Measurements from ENCODE around the gene ARHGAP15.
A peak's percentile ranks its signal among the peaks of the same experiment; 100 is the strongest.

The ARHGAP15 gene

DNA sequence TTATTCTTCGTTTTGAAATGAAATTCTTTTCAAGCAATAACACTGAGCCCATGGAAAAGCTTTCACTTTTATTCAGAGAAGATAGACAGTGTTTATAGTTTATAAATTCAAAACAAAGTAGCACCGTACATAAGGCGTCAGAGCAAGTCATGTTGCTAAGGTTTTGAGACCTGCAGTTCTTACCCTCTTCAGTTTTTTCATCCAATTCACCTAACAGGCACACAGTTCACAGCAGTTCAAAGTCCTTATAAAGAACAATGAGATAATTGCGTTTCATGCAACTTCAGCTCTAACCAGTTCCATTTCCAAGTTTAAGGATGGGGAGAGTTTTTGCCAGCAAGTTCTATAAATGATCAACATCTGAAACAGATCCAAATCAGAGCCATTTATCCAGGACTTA is 96.7 kb downstream of the ARHGAP15 start:
- DNase-seq (ENCODE audit: low read depth in 3 of 3): no peak

DNA sequence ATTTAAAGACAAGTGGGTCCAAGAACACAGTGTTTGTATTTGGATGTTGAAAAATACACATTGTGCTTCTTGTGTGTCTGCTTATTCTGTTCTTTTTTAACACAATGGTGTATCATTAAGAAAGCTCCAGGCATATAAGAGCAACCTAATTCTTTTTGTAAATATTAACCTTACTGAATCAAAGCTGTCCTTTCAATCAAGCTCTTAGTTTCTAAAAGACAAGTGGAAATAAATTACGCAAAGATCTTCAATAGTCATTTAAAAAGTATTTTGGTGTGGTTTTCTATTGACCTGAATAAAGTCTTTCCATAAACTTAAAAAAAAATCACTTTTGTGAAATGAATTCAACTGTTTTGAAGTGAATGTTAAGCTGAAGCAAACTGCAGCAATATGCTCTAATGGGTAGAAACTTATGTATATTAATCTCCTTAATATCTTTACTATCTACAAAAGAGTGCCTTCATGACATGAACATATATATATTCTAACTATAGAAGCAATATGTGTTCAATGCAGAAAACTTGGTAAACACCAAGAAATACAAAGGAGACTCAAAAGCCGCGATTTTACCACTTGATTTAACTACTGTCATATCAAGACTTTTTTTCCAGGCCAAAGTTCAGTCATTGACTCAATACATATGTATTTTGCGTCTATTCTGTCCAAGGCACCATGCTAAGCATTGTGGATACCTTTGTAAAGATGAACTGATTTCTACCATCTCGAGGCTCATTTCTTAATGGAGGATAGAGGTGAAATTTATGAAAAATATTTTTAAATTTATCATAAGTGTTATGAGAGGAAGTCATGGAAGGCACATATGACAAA is 97.7 kb downstream of the ARHGAP15 start:
- no peak for DNase-seq (ENCODE audit: low read depth in 3 of 3)

DNA sequence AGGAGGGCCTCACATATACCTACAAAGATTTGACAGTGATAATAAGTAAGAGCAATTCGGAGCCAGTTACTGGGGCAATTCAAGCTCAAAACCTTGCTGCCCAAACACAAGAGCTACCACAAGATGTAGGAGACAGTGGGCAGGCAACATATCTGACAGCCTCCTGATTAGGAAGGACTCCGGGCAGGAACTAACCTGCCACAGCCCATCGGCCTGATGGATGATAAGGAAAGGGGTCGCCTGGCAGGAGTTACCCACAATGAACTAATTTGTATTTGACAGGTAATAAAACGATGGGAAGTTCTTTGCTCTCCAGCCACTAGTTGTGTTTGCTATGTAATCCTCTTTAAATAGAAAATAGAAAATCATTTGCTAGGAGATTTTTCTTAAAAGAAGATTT is 100.2 kb downstream of the ARHGAP15 start:
- no peak for DNase-seq (ENCODE audit: low read depth in 3 of 3)

DNA sequence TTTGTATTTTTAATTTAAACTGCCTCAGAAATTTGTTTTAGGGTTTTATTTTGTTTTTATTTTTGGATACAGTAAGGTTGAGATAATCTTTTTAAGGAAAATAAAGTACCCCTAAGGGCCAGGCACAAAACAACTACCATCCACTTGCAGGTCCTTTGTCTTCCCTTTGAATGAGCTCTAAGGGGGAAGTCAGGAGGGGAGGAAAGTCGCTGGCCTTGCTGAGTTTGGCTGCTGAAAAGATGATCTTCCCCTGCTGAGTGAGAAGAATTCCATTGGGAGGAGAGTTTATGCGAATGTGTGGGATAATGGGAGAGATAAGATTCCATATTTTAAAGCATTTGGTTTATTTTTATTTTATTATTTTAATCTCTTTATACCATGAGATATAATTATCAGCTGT is 100.7 kb downstream of the ARHGAP15 start:
- no peak for DNase-seq (ENCODE audit: low read depth in 3 of 3)

DNA sequence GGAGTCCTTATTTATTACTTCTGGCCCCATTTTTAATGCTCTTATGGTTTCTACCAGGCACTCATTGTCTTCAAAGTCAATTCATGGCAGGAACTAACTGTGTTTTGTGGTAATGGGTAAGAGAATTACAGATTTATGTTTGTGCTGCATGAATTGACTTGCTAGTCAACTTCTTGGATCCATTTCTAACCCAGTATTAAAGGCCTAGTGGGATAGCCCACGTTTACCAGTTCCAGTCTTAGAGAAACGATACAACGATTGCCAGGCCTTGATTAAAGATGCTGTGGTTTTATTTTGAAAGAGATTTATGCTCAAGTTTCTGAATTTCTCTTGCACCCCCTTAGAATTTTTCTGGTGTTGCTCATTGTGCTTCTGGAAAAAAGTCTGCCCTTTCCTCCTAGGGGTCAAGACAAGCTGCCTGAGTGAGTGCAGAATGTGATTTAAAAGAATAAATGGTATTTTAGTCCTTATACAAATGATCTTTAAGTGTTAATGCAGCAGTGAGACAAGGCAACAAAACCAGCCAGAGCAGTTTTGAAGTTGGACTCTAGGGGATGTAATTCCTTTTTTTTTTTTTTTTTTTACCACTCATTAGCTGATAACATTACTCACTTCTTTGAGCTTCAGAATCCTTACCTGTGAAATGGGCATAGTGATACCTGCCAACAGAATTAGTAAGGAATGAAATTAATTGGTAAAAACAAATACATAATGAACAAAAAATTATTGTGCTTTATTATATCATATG is 101.5 kb downstream of the ARHGAP15 start:
- no peak for DNase-seq (ENCODE audit: low read depth in 3 of 3)

DNA sequence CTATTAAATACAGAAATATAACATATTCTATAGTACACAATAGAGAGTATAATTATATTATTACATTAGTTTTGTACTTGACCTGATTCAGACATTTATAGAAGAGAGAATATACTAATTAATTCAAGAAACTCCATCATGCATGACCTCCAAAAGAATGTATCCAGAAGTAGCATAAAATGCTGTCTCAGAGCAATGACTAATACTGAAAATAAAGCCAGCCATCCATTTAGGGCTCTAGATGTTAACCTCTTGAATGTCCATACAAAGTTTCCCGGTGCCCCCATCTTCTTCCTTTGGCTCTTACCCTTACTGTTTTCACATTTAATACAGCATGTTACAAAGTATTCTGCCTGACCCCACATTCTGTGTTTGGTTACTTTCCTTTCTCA is 102.0 kb downstream of the ARHGAP15 start:
- DNase-seq (ENCODE audit: low read depth in 3 of 3): no peak

DNA sequence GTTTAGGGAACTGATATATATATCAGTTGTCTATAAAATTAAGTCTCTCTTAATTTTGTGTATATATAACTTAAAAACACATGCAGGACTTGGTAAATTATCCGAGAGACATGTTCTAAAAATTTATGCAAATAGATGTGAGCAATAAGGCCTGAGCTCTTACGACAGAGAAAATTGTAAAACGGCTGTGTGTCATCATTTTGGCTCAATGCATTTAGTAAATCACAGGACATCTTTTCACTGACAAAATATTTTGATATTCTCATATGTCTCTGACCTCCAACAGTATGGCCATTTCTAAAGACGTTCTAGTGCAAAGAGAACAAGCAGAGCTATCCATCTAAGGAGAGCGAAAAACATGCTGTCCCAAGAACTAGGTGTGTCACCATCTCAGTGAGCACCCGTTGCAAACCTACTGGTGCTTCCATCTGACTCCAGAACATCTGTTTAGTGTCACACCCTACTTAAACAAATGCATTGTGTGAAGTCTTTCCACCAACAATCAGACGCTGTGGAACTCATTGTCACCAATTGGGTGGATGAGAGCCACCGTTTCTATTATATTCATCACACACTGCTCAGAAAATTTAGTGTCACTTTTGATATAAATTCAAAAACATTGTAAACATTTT is 108.0 kb downstream of the ARHGAP15 start:
- DNase-seq (ENCODE audit: low read depth in 3 of 3): no peak

DNA sequence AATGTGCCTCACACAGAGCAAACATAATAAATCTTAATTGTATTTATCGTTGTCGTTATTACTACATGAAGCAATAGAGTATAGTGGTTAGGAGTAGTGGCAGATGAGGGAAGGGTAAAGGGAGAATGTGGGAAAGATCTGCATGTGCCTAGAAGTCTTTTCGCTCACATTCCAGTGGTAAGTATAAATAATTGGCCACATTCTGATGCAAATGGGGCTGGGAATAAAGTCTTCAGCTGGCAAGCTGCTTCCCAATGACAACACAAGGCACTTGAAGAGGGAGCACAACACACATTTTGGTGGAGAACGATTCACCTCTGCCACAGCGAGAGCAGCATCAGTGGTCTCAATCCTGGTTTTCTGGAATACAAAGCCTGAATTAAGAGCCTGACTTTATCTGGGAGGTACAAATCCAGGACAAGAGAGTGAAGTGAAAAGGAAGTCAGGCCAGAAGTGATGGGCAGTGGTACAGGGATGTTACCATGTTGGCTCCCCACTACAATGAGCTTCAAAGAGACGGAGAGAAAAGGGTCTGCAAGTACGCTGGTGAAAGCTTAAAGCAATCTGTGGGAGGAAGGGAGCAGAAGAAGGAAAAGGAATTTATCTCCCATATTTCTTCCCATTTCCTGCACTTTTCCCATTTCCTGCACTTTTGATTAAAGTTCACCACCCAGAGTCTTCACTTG is 112.3 kb downstream of the ARHGAP15 start:
- DNase-seq (ENCODE audit: low read depth in 3 of 3): no peak

DNA sequence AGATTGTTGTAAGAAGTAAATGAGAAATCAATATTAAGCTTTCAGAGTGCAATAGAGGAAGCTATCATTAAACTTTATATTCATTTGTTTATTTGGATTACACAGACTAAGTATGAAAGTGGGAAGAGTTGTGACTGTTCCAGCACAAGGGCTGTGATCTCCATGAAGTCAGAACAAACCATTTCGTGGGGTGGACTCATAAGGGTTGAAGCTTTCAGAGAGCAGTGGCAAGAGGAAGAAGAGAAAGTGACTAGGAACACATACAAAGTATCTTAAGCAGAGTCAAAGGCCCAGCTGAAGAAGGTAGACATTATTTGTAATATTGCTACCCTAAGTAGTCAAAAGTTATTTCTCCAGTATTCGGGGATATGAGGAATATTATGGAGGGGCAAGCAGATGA is 117.0 kb downstream of the ARHGAP15 start:
- no peak for DNase-seq (ENCODE audit: low read depth in 3 of 3)

DNA sequence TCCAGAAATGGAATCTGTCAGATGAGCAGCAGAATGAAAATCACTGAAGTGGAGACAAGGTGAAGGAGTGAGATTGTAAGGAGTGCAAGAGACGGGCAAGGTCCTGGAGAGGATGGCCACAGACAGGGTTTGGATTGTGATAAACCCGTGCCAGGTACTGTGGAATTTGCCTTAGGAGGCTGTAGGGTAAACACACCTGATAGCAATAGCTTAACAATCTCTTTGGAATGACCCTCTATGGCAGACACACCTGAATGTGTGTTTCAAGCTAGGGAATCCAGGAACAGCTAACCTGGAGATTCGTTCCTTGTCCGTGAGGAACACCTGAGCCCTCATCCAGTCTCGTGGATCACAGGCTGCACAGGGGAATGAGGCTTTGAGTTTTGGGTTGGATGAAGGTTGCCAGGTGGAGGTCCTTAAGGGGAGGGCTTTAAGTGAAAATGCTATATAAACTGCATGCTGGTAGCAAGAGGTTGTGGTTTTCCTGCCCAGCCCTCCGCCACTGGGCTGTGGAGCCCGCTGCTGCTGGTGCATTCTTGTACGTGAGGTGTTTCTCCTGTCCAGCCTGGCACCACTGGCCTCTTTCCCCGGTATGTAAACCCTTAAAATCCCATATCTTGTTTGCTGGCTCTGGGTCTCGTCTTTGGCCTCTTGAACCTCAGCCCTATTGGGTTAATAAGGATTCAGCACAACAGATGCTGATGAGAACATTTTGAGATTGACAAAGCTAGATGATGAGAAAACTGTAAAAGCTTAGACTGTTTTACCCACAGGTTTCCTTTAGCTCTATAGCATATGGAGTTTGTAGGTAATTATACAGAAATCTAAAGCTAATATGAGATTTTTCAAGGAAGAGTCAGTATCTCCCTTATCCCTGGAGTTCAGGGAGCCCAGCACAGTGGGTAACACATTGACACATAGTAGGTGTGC is 117.9 kb downstream of the ARHGAP15 start:
- no peak for DNase-seq (ENCODE audit: low read depth in 3 of 3)

DNA sequence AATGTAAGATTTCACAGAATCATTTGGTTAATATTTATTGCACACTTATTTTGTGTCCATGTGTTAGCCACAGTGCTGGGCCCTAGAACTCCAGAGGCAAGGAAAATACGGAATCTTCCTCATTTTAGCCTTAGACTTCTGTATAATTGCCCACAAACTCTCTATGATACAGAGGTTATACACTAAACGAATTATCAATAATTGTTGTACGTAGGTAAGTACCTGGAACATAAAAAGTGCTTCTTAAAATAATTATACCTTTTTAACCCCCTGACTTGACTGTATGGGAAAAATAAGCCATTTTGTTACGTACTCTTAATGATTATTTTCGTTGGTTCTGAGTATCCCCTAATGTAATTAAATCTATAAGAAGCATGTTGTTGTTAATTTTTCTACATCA is 119.4 kb downstream of the ARHGAP15 start:
- DNase-seq (ENCODE audit: low read depth in 3 of 3): no peak

DNA sequence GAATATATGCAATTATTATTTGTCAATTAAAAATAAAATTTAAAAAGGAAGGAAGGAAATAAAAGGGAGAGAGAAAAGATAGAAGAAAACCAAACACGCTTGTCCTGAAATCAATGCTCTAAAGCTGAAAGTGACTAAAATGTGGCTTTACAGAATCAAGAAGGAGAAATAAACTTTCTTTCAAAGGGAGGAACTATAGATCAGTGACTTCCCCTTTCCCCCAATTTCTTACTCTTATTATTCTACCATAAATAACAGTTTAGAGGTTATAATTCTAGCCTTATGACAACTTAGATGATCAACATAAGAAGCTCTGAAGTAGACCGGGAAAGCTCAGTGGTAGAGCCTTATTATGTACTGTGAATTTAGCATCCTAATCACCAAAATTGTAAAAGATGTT is 122.5 kb downstream of the ARHGAP15 start:
- no peak for DNase-seq (ENCODE audit: low read depth in 3 of 3)

DNA sequence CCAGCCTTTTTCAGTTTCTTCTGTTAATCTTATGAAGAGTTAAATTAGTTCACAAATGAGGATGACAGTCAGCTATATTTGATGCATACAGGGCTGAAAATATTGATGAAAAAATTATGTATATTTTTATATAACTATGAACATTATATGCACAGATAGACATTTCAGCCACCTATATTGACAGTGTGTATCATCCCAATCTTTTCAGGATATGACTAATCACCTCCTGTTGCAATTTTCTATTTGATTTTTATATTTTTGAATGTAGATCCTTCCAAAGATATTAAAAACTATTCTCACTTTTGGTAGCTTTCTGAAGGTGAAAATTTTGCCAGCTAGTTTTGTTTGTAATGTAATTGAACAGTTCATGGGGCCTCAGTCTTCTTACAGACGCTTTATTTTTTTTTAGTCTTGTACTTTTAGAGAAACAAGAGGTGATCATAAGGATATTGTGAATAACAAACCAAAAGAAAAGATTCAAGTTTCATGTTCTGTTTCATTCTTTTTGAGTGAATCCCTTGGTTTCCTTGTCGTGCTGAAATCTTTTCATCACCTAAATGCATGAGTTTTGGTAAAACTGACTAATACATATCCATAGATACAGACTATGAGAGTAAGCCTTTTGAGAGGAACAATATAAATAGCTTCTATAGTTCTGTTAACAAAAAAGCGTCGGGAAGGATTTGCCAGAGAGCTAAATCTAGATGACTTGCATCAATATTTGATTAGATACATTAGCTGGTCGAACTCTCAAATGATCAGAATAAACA is 123.1 kb downstream of the ARHGAP15 start:
- DNase-seq (ENCODE audit: low read depth in 3 of 3): no peak

DNA sequence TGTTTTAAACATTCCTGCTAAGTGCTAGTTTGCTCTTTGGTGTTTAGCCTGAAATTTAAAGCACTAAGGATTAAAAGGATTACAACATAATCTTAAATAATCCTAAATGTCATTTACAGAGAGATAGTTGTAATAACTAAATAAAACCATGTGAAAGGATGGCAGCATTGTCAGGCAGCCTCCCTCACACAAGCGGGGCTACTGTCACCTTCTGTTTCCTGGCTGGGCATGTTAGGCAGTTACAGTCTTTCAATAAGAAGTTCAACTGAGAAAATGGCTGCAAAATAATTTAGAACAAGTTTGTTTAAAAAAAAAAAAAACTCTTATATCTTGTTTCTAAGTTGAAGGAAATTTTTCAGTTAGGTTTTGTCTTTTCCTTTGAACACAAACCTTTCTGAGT is 124.9 kb downstream of the ARHGAP15 start:
- no peak for DNase-seq (ENCODE audit: low read depth in 3 of 3)

DNA sequence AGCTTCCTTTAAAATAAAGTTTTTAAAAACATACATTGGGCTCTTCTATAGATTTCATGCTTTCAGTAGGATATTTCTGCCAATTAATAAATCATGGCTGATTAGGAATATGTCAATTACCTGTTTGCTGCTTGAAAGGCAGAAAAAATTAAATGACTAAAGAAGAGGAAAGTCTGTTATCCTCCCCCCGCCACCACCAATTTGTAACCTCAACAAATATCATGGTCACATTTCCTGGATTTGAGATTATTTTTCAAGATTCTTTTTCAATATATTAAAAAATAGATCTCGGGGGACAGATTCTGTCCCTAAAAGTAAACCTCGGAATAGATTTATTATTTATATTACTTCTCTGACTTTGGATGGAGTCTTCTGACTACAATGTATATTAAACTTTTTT is 125.9 kb downstream of the ARHGAP15 start:
- no peak for DNase-seq (ENCODE audit: low read depth in 3 of 3)

DNA sequence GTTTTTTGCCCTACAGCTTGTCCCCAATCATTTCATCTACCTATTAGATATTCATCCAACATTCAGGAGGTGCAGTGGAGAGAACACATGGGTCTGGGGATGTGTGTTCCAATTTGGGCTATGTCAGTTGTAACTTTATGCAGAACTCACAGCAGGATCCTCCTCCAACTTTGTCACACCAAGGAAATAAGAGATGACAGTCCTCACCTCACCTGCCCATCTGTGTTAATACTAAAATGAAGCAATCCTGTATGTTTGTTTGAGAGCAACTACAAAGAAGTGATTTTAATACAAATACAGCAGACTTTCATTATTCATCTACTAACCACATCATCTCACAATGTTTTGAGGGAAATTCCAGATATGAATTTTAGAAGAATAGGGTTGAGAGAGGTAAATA is 126.7 kb downstream of the ARHGAP15 start:
- no peak for DNase-seq (ENCODE audit: low read depth in 3 of 3)

DNA sequence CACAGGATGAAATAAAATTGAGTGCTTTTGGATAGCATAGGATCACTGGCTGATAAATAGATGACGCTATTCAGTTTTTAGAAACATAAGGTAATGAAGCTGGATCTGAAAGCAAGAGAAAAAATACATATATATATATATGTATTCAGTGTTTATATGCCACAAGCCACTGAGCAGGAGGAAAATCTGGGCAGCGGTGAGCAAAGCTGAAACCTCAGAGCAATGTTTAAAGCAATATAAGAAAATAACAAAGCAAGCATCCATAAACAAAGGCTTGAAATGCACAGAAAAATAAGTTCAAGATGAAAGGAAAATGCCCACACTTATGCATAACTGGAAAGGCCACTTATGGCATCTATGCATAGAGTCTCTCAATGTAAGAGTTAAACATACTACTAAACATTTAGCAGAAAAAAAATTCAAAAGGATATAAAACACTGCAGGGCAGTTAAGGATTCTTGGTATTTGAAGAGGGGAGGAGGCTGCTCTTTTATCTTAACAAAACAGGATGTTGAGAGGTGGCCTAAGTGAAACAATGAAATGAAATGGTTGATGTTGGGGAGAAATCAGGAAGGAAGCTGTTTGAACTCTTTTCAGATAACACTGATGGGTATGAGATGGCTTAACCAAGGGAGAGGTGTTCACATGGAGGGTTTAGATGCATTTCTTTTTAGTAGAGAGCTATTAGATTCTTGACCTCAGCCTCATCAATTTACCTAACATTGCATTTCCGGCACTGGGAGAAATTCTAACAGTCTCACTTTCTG is 129.1 kb downstream of the ARHGAP15 start:
- no peak for DNase-seq (ENCODE audit: low read depth in 3 of 3)

DNA sequence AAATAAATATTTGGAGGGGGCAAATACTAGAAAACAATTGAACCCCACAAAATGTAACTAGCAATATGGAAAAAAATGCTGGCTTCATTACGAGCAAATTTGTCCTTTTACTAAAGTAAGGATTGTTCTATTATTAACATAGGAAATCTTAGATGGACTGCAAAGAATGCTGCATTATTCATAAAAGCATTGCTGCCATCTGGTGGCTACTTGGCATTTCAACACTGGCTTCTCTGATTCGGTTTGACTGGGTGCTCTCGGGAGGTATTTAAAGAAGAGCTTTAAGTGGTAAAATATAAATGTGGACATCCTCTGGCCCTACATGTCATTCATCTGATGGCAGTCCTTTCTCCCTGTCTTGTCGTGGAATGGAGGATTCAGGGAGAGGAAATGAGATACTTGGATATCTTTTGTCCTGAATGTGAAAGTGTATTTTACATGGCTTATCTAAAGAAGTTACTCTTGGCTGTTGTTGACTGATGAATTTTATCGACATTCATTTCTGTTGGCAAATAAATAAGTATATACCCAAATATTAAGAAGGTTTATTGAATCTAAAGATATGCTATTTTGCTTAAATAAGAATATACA is 130.2 kb downstream of the ARHGAP15 start:
- peak; percentile 41 to 71 (median 63) for DNase-seq (ENCODE audit: low read depth in 3 of 3)

DNA sequence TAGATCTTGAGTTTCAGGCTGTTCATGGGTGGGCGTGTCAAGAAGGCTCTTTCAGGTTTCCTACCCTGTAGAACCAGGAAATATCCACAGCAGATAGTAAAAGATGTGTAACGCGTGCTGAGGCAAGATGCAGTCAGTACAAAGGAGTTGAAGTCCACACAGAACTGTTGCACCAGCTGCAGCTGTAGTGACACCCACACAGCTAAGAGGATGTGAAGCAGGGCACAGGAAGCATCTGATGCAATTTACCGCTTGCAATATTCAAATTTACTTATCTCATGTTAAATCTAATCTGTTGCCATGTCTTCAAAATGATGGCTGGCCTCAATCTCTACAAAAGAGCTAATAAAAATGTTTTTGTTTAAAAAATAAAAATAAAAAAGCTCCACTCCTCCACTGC is 132.8 kb downstream of the ARHGAP15 start:
- peak in 1 of 3 experiments; percentile 28 for DNase-seq (ENCODE audit: low read depth in 3 of 3)
